ENCODE data around the gene ZCCHC7. TPM values are rescaled to one million over a fixed set of nuclear protein-coding genes. Genes with fewer than 3 reads are reported as not detected.

Gene ZCCHC7
- total and polyA plus RNA-seq, 9 of the 15 experiments (the other 6 are each of a cell fraction or from before 2014, with no cell fraction given), result 34.1 to 68.9 (median 48.8) TPM

- POLR2A ChIA-PET, result interaction anchor here (1.8 kb wide), 1 partner anchor 16 kb away, joined by 5 read pairs; no protein-coding TSS in a partner anchor
- no peak for TF ChIP-seq MLLT1 (IDR thresholded peaks at IDR 0.05)
- no peak for TF ChIP-seq KAT2B (IDR thresholded peaks at IDR 0.05; ENCODE audit: low read depth, low read length)
- TF ChIP-seq PHF8 (IDR thresholded peaks at IDR 0.05; ENCODE audit: borderline replicate concordance, low read length), result no peak
- H4K20me1 ChIP-seq (replicated peaks; ENCODE audit: control insufficient read depth, insufficient read depth, low read length), result no peaks in the 10 kb centered on the region
- ATAC-seq (no peak), DNase-seq (ENCODE audit: extremely low read depth in 1 of 4, low spot score in 3 of 4) (no peak), FAIRE-seq (no peak)
- H3K4me3 ChIP-seq, result no peak overlapping the region
- H3K79me2 ChIP-seq (ENCODE audit: control insufficient read depth, insufficient read depth, low read length), result peaks cover 17% of the 10 kb centered on the region
- H3K9me1 ChIP-seq (ENCODE audit: control insufficient read depth, insufficient read depth, low read length), result no peaks in the 10 kb centered on the region
- no TSS peak for BruUV-seq (replicated peaks)
- H3K4me2 ChIP-seq (ENCODE audit: insufficient read depth, low read length), result no peak overlapping the region
- in situ Hi-C loops (cut with MboI), result no loop called here
- CTCF ChIA-PET (ENCODE audit: low intra/inter-chr PET ratio), result no interaction called here
- intact Hi-C loops (cut with micrococcal nuclease), result loop anchor here (5.0 kb wide), 1 partner anchor 47 kb away; no protein-coding TSS in a partner anchor
- H3K36me3 ChIP-seq (ENCODE audit: control insufficient read depth, insufficient read depth, low read length), result peaks cover 6% of the 10 kb centered on the region; the same call in 2 of the 3 replicates
- no peak overlapping the region for H3K27ac ChIP-seq (ENCODE audit: extremely low read depth, low read depth, low read length)
- no peak overlapping the region for H2AFZ ChIP-seq (ENCODE audit: low read depth, low read length)
- no peaks in the 10 kb centered on the region for H3K9me3 ChIP-seq (replicated peaks; ENCODE audit: control insufficient read depth, insufficient read depth, low read depth, low read length)
- no peak overlapping the region for H3K9ac ChIP-seq (ENCODE audit: insufficient read depth in 1 of 2, low read depth in 2 of 2, low read length in 2 of 2)
- H3K4me1 ChIP-seq (replicated peaks in 1 of 2; ENCODE audit: control insufficient read depth in 2 of 2, insufficient read depth in 2 of 2, low read length in 2 of 2), result peaks cover 0 to 24% of the 10 kb centered on the region in 2 experiments; a peak in 3 of 5 replicates
- 89% methylated on average over 4 of the region's 4 CpGs for WGBS (ENCODE audit: insufficient coverage, low coverage, missing lambda C conversion rate)
- H3K27me3 ChIP-seq (ENCODE audit: control insufficient read depth in 2 of 2, insufficient read depth in 2 of 2, low read length in 2 of 2), result no peaks in the 10 kb centered on the region
Observed at GRCh38 chr9:37339923-37340322, 219.5 kb downstream of the ZCCHC7 start.

DNA sequence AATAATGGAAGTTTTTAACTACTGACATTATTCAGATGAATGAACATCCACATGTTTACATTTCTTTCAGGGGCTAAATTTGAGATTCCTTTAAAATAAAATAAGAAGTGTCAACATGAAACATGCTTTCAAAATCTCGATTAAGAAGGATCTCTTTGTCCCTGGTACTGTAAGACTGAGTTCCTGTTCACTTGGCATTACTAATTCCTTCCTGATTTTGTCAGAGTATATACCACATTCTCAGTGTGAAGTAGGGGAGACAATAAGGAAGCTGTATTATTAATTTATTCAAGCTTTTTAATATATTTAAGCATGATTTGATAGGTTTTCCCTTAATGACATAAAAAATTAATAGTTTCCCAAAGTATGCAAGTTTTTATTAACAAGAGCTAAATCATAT, 220.6 kb downstream of the ZCCHC7 start:
- Histone ChIP-seq H3K27me3 (ENCODE audit: control insufficient read depth in 2 of 2, insufficient read depth in 2 of 2, low read length in 2 of 2) (no peaks in the 10 kb centered on the region), H3K79me2 (ENCODE audit: control insufficient read depth, insufficient read depth, low read length) (peaks cover 17% of the 10 kb centered on the region), H3K9me3 (replicated peaks; ENCODE audit: control insufficient read depth, insufficient read depth, low read depth, low read length) (no peaks in the 10 kb centered on the region), H3K4me1 (replicated peaks in 1 of 2; ENCODE audit: control insufficient read depth in 2 of 2, insufficient read depth in 2 of 2, low read length in 2 of 2) (peaks cover 0 to 24% of the 10 kb centered on the region in 2 experiments; a peak in 3 of 5 replicates), H3K36me3 (ENCODE audit: control insufficient read depth, insufficient read depth, low read length) (peaks cover 6% of the 10 kb centered on the region; the same call in 2 of the 3 replicates), H4K20me1 (replicated peaks; ENCODE audit: control insufficient read depth, insufficient read depth, low read length) (no peaks in the 10 kb centered on the region), H3K4me3 (no peak overlapping the region), H3K9me1 (ENCODE audit: control insufficient read depth, insufficient read depth, low read length) (no peaks in the 10 kb centered on the region), H3K9ac (ENCODE audit: insufficient read depth in 1 of 2, low read depth in 2 of 2, low read length in 2 of 2) (no peak overlapping the region), H2AFZ (ENCODE audit: low read depth, low read length) (no peak overlapping the region), H3K27ac (ENCODE audit: extremely low read depth, low read depth, low read length) (no peak overlapping the region), H3K4me2 (ENCODE audit: insufficient read depth, low read length) (no peak overlapping the region)
- ChIA-PET POLR2A (interaction anchor here (0.8 to 1.7 kb wide), 2 partner anchors 10 to 25 kb away, joined by 3 to 6 read pairs; no protein-coding TSS in a partner anchor), CTCF (ENCODE audit: low intra/inter-chr PET ratio) (interaction anchor here (0.6 kb wide), 1 partner anchor 750 kb away, joined by 4 read pairs; no protein-coding TSS in a partner anchor)
- DNase-seq (ENCODE audit: extremely low read depth in 1 of 4, low spot score in 3 of 4), result no peak
- no TSS peak for BruUV-seq (replicated peaks)
- no peak for ATAC-seq
- in situ Hi-C loops (cut with MboI), result no loop called here
- 100% methylated on average over 1 of the region's 1 CpG for WGBS (ENCODE audit: insufficient coverage, low coverage, missing lambda C conversion rate)
- intact Hi-C loops (cut with micrococcal nuclease), result no loop called here
- FAIRE-seq, result no peak
- TF ChIP-seq, protein P1, sequence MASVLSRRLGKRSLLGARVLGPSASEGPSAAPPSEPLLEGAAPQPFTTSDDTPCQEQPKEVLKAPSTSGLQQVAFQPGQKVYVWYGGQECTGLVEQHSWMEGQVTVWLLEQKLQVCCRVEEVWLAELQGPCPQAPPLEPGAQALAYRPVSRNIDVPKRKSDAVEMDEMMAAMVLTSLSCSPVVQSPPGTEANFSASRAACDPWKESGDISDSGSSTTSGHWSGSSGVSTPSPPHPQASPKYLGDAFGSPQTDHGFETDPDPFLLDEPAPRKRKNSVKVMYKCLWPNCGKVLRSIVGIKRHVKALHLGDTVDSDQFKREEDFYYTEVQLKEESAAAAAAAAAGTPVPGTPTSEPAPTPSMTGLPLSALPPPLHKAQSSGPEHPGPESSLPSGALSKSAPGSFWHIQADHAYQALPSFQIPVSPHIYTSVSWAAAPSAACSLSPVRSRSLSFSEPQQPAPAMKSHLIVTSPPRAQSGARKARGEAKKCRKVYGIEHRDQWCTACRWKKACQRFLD (CRISPR knock-in tag; IDR thresholded peaks at IDR 0.05), result no peak
- TF ChIP-seq ZNF551 (CRISPR knock-in tag; IDR thresholded peaks at IDR 0.05) (no peak), ESRRA (IDR thresholded peaks at IDR 0.05; ENCODE audit: borderline replicate concordance, low read depth) (no peak), MTA1 (IDR thresholded peaks at IDR 0.05; ENCODE audit: borderline replicate concordance) (no peak), ZNF282 (CRISPR knock-in tag; IDR thresholded peaks at IDR 0.05) (no peak), GTF2F1 (IDR thresholded peaks at IDR 0.05; ENCODE audit: low read depth, low read length) (no peak)
- TF ChIP-seq, protein P2, sequence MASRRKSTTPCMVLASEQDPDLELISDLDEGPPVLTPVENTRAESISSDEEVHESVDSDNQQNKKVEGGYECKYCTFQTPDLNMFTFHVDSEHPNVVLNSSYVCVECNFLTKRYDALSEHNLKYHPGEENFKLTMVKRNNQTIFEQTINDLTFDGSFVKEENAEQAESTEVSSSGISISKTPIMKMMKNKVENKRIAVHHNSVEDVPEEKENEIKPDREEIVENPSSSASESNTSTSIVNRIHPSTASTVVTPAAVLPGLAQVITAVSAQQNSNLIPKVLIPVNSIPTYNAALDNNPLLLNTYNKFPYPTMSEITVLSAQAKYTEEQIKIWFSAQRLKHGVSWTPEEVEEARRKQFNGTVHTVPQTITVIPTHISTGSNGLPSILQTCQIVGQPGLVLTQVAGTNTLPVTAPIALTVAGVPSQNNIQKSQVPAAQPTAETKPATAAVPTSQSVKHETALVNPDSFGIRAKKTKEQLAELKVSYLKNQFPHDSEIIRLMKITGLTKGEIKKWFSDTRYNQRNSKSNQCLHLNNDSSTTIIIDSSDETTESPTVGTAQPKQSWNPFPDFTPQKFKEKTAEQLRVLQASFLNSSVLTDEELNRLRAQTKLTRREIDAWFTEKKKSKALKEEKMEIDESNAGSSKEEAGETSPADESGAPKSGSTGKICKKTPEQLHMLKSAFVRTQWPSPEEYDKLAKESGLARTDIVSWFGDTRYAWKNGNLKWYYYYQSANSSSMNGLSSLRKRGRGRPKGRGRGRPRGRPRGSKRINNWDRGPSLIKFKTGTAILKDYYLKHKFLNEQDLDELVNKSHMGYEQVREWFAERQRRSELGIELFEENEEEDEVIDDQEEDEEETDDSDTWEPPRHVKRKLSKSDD (conservative IDR thresholded peaks at IDR 0.05; ENCODE audit: low read length), result no peak
